Measurements from ENCODE around the gene BMPR1B.

DNA sequence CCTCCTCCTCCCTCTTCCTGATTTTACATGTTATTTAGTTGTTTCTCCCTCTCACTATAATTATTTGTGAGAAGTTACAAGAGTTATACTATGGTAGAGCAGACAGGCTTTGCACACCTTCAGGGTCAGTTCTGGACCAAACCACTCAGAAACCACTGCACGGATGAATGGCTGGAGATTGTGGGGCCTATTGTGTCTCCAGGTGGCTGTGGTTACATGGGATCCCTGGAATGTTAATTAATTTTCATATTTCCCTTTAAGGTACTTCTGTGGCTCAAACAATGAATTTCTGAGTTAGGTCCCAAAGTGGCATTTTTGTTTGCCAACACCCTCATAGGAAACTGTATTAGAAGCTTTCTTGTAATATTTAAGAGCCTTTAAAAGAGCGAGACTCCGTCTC, 151.9 kb downstream of the BMPR1B start:
- TF ChIP-seq, protein P1, sequence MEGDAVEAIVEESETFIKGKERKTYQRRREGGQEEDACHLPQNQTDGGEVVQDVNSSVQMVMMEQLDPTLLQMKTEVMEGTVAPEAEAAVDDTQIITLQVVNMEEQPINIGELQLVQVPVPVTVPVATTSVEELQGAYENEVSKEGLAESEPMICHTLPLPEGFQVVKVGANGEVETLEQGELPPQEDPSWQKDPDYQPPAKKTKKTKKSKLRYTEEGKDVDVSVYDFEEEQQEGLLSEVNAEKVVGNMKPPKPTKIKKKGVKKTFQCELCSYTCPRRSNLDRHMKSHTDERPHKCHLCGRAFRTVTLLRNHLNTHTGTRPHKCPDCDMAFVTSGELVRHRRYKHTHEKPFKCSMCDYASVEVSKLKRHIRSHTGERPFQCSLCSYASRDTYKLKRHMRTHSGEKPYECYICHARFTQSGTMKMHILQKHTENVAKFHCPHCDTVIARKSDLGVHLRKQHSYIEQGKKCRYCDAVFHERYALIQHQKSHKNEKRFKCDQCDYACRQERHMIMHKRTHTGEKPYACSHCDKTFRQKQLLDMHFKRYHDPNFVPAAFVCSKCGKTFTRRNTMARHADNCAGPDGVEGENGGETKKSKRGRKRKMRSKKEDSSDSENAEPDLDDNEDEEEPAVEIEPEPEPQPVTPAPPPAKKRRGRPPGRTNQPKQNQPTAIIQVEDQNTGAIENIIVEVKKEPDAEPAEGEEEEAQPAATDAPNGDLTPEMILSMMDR (IDR thresholded peaks at IDR 0.05): no peak
- no peak for TF ChIP-seq POLR2AphosphoS5 (IDR thresholded peaks at IDR 0.05)
- no peak for TF ChIP-seq POLR2A (IDR thresholded peaks at IDR 0.05)
- no peak for TF ChIP-seq EP300 (IDR thresholded peaks at IDR 0.05)
